Measurements from ENCODE around the gene DNAJC19.
"Not testable (repeated sequence)": the region's sequence is repeated elsewhere in the genome, so short reads cannot be mapped to it uniquely, and the experiment has no call there.

DNAJC19 gene

GRCh38 chr3:181008796-181009195 lies 19.3 kb upstream of the DNAJC19 start:
- TF ChIP-seq CTCF (IDR thresholded peaks at IDR 0.05) = no peak

GRCh38 chr3:181007262-181007661 lies 17.7 kb upstream of the DNAJC19 start:
- DNase-seq = no peak
- intact Hi-C loops (cut with DNase I; ENCODE audit: low total_unique reads) = no loop called here
- Histone ChIP-seq H3K4me1 (no peaks in the 10 kb centered on the region), H3K27ac (no peak overlapping the region), H3K9me3 (peaks cover 0 to 5% (median 0%) of the 10 kb centered on the region in 3 donors), H3K27me3 (no peaks in the 10 kb centered on the region), H3K36me3 (no peaks in the 10 kb centered on the region), H3K4me3 (no peak overlapping the region)
- TF ChIP-seq CTCF (IDR thresholded peaks at IDR 0.05) = no peak

More at GRCh38 chr3:181008796-181009195, 19.3 kb upstream of the DNAJC19 start:
- Histone ChIP-seq H3K27ac (no peak overlapping the region), H3K9me3 (no peaks in the 10 kb centered on the region), H3K27me3 (no peaks in the 10 kb centered on the region), H3K4me1 (no peaks in the 10 kb centered on the region), H3K36me3 (no peaks in the 10 kb centered on the region), H3K4me3 (no peak overlapping the region)
- intact Hi-C loops (cut with DNase I; ENCODE audit: low total_unique reads) = no loop called here
- DNase-seq = no peak

GRCh38 chr3:181006541-181006940 lies 17.0 kb upstream of the DNAJC19 start:
- H3K4me3 ChIP-seq = no peak overlapping the region
- no peaks in the 10 kb centered on the region for H3K27me3 ChIP-seq
- no peak for TF ChIP-seq CTCF (IDR thresholded peaks at IDR 0.05)
- no peaks in the 10 kb centered on the region for H3K4me1 ChIP-seq
- no peak for DNase-seq
- H3K36me3 ChIP-seq = no peaks in the 10 kb centered on the region
- intact Hi-C loops (cut with DNase I; ENCODE audit: low total_unique reads) = no loop called here
- no peak overlapping the region for H3K27ac ChIP-seq
- H3K9me3 ChIP-seq = peaks cover 0 to 5% (median 0%) of the 10 kb centered on the region in 3 donors

GRCh38 chr3:181003469-181003868 lies 13.9 kb upstream of the DNAJC19 start:
- H3K36me3 ChIP-seq; DNase-seq; H3K27me3 ChIP-seq; H3K4me1 ChIP-seq; H3K4me3 ChIP-seq; H3K27ac ChIP-seq; intact Hi-C loops (cut with DNase I; ENCODE audit: low total_unique reads): not testable (repeated sequence)
- H3K9me3 ChIP-seq = peaks cover 0 to 17% (median 8%) of the 10 kb centered on the region in 3 donors

GRCh38 chr3:181002331-181002730 lies 12.8 kb upstream of the DNAJC19 start:
- DNase-seq; intact Hi-C loops (cut with DNase I; ENCODE audit: low total_unique reads); H3K4me1 ChIP-seq: not testable (repeated sequence)

GRCh38 chr3:180996415-180996932 lies 6.9 kb upstream of the DNAJC19 start:
- Histone ChIP-seq H3K9me3 (peaks cover 0 to 12% (median 8%) of the 10 kb centered on the region in 3 donors), H3K36me3 (no peaks in the 10 kb centered on the region), H3K4me3 (no peak overlapping the region), H3K27me3 (no peaks in the 10 kb centered on the region), H3K4me1 (no peaks in the 10 kb centered on the region), H3K27ac (no peak overlapping the region)
- no peak for TF ChIP-seq CTCF (IDR thresholded peaks at IDR 0.05)
- intact Hi-C loops (cut with DNase I; ENCODE audit: low total_unique reads) = no loop called here
- no peak for DNase-seq

More at GRCh38 chr3:181002331-181002730, 12.8 kb upstream of the DNAJC19 start:
- not testable (repeated sequence) for H3K27ac ChIP-seq, H3K4me3 ChIP-seq, H3K36me3 ChIP-seq, H3K27me3 ChIP-seq
- peaks cover 0 to 17% (median 8%) of the 10 kb centered on the region in 3 donors for H3K9me3 ChIP-seq

GRCh38 chr3:180990505-180990904 lies 969 bp upstream of the DNAJC19 start:
- intact Hi-C loops (cut with DNase I; ENCODE audit: low total_unique reads) = no loop called here
- H3K4me3 ChIP-seq = peak overlapping the region; percentile 60 to 91
- no peak for TF ChIP-seq CTCF (IDR thresholded peaks at IDR 0.05)
- DNase-seq = no peak
- H3K9me3 ChIP-seq = no peaks in the 10 kb centered on the region
- peak overlapping the region; percentile 73 to 95 for H3K27ac ChIP-seq
- H3K27me3 ChIP-seq = no peaks in the 10 kb centered on the region
- H3K36me3 ChIP-seq = peaks cover 7 to 12% (median 9%) of the 10 kb centered on the region in 3 donors
- peaks cover 0 to 27% (median 14%) of the 10 kb centered on the region in 4 donors for H3K4me1 ChIP-seq
